ENCODE results near the gene CACNA1C.

DNA sequence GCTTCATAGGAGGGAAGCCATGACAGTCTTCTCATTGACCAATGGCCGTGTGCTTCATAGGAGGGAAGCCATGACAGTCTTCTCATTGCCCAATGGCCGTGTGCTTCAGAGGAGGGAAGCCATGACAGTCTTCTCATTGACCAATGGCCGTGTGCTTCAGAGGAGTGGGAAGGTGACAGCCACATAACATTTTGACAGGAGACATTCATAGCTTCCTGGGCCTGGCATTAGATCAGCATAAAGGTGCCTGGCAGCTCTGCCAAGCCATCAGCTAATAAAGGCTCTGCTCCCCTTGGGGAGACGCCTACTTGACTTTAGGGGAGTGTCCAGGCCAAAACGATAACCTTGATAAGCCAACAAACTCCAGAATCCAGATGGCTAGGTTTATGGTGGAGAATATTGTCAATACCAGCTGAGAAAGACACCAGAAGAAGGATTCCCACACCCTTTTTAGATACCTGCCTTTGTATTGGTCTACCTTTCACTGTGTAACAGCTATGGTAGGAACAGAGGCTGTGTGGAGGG is 468.0 kb downstream of the CACNA1C start:
- TF ChIP-seq CTCF (IDR thresholded peaks at IDR 0.05) (no peak), EP300 (IDR thresholded peaks at IDR 0.05) (no peak), POLR2A (IDR thresholded peaks at IDR 0.05) (no peak)

Data from upper lobe of left lung (tissue), 4 donors.